NCI-H1105 treated with DMSO at 0.1 percent for 48 hours (cell line): ENCODE results near the gene KRT3.

Source experiments
- DNase-seq: peaks from one replicate; lab custom pipeline; 2025; lab: John Stamatoyannopoulos, UW

KRT3 gene

DNA sequence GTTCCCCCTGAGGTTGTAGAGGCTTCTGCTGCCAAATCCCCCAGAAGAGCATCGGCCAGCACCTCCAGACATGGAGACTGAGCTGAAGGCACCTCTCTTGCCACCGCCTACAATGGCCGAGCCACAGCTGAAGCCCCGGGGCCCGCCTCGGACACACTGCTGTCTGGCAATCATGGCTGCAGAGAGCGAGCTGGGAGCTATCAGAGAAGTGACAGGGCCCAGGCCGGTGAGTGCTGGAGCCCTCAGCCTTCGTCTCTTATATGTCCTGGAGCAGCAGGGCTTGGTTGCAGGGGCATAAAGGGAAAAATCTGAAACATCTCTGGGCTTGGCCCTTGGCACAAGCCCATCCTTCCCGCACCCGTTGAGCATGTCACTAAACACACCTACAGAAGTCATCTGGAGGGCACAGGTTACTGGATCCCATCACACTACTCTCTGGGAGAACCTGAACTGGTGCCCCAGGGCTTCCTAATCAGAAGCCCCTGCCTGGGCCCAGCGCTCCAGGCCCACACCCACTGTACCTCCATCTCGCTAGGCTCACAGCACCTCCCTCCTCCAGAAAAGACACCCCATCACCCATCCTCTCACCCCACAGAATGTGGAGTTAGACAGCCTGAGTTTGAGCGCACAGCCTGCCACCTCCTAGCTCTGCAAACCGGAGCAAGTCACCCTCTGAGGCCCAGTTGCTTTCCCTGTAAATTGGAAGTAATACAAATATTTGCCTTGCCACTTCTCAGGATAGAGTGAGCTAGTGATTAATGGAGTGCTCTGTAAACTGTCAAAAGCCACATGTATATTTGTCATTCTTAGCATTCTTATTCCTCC is 18.2 kb upstream of the KRT3 start, which contains the start of gene KRT4:
TSS of gene KRT4 (minus strand) at position 232 of the 825 bp plus-strand sequence. CDS start at position 174, 58 bp downstream.
- no peak for DNase-seq

- no peak for DNase-seq
Observed at GRCh38 chr12:52813203-52813819, 17.4 kb upstream of the KRT3 start.

GRCh38 chr12:52812749-52813148 is 16.8 kb upstream of the KRT3 start:
- no peak for DNase-seq

GRCh38 chr12:52812073-52812400 is 16.1 kb upstream of the KRT3 start:
- DNase-seq = no peak

GRCh38 chr12:52811191-52812072 is 15.5 kb upstream of the KRT3 start:
- no peak for DNase-seq

DNA sequence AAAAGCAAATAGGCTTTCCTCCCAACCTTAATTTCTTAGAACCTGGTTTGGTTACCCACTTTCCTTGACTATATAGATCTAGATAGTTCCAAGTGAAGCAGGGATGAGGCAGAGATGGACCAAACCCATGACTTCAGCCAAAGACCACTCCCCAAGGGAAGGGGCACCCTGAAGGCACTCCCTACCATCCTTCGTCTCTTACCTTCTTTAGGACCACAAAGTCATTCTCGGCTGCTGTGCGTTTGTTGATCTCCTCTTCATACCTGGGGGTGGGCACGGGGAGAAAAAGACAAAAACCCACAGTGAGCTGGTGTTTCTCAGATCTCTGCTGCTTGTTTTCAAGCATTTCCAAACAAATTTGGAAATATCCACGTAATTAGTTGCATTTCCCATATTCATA is 14.6 kb upstream of the KRT3 start:
- no peak for DNase-seq

GRCh38 chr12:52809166-52809565 is 13.2 kb upstream of the KRT3 start:
- DNase-seq = no peak

GRCh38 chr12:52808573-52809160 is 12.8 kb upstream of the KRT3 start:
- no peak for DNase-seq

GRCh38 chr12:52807544-52808470 is 11.9 kb upstream of the KRT3 start:
- no peak for DNase-seq

GRCh38 chr12:52806821-52807543 is 11.1 kb upstream of the KRT3 start:
- DNase-seq = no peak

DNA sequence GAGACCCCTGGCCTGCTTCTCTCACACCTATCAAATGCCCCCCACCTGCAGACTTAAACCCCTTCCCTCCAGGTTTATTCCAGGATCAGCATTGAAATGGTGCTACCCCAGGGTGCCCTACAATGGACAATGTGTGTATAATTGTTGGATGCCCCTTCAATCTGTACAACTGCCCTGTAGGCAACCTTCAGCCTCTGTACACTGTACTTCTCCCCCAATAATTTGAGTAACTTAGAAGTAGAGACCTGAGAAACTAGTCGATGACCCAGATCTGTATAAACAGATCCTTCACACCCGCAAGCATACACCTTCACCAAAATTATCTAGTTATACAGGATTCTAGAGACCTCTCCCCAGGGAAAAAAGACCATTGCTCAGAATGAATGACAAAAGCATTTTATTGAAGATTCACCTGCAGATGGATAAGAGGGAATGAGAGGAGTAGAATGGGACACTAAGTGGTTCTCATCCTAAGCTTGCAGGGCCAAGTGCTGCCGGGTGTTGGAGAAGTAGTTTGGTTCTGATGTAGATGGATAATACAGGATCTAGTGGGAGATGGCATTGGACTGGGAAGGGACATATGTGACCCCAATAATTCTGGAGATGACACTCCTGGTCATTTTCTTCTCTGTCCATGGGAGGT is 10.4 kb upstream of the KRT3 start:
- DNase-seq = no peak

DNA sequence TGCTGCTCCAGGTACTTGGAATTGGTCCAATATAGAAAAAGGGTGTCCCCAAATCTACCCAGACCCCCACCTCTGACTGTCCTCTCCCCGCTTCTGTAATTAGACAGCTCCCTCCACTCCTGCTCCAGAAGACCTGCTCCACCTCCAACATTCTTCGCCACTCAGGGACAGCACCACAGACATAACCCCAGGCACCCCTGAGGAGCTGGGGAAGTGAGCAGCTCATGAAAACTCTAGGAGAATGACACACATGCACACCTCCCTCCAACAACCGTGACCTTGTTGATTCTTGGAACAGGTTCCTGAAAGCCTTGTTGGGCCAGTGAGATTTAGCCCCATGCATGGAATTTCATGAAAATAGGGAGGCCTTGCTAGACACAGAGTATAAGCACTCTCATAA is 9.8 kb upstream of the KRT3 start:
- DNase-seq = no peak

DNA sequence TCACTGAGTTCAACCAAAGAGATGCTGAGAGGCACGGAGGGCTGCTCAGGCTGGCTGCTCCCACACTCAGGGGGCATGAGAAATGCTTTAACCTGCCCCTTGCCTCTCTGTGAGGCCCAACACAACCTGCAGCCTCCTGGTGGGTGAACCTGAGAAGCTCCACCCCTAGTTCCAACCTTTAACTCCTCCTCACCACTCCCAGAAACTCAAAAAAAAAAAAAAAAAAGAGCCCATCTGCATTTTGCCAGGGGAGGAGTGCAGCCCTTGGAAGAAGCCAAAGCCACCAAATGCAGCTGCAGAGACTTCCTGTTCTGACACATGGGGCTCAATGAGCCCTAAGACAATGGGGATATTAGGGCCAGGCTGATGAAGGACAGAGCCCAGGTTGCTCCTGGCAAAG is 9.1 kb upstream of the KRT3 start:
- no peak for DNase-seq

- no peak for DNase-seq
Observed at GRCh38 chr12:52802442-52802841, 6.5 kb upstream of the KRT3 start.

DNA sequence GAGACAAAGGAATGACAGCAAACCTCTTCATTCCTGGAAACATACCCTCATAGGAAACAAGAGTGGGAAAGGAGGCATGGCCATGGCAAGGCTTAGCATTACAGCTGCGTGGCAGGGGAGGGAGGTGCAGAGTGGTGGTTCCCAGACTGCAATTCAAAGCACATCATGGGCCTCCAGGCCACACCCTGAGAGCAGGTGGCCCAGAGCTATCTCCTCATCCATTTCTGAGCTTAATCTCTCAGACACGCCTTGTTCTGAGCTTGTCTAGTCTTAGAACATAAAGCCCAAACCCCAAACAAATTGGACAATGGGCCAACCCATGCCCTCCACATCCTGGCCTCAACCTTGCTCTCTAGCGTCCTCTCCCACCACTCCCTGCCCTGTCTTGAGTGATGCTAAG is 5.9 kb upstream of the KRT3 start:
- no peak for DNase-seq

DNA sequence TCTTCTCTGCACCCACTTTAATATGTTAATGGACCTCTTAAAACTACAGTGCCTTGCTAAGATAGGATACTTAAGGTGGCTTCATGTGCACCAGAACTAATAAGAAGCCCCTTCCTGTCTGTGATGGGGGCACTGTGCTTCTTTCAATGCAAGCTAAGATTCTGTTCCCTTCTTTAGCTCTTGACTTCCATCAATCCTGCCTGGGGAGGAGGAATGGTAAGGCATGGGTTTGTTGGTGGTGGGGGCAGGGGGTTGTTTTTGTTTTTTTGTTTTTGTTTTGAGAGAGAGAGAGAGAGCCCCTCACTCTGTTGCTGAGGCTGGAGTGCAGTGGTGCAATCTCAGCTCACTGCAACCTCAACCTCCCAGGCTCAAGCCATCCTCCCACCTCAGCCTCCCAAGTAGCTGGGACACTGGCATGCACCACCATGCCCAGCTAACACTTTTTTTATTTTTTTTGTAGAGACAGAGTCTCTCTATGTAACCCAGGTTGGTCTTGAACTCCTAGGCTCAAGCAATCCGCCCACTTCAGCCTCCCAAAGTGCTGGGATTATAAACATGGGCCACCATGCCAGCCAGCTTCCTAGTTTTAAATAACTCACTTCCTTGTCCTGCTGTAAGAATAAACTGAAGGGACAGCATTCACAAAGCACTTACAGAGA is 4.5 kb upstream of the KRT3 start:
- no peak for DNase-seq

- no peak for DNase-seq
Observed at GRCh38 chr12:52799505-52800211, 3.7 kb upstream of the KRT3 start.

- DNase-seq = no peak
Observed at GRCh38 chr12:52798671-52799504, 3.0 kb upstream of the KRT3 start.
